ENCODE results near the gene TCEAL3.

- TF ChIP-seq POLR2A (IDR thresholded peaks at IDR 0.05) = no peak
- TF ChIP-seq, protein P1, sequence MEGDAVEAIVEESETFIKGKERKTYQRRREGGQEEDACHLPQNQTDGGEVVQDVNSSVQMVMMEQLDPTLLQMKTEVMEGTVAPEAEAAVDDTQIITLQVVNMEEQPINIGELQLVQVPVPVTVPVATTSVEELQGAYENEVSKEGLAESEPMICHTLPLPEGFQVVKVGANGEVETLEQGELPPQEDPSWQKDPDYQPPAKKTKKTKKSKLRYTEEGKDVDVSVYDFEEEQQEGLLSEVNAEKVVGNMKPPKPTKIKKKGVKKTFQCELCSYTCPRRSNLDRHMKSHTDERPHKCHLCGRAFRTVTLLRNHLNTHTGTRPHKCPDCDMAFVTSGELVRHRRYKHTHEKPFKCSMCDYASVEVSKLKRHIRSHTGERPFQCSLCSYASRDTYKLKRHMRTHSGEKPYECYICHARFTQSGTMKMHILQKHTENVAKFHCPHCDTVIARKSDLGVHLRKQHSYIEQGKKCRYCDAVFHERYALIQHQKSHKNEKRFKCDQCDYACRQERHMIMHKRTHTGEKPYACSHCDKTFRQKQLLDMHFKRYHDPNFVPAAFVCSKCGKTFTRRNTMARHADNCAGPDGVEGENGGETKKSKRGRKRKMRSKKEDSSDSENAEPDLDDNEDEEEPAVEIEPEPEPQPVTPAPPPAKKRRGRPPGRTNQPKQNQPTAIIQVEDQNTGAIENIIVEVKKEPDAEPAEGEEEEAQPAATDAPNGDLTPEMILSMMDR (IDR thresholded peaks at IDR 0.05) = no peak
Measured at GRCh38 chrX:103573202-103573601, 34.6 kb upstream of the TCEAL3 start.

Measured in Peyer's patch (tissue), 4 donors.